ENCODE data around the gene CEMP1.
A peak's percentile ranks its signal among the peaks of the same experiment; 100 is the strongest.

CEMP1 gene

GRCh38 chr16:2487903-2488531 is 43.2 kb downstream of the CEMP1 start:
- DNase-seq (ENCODE audit: extremely low read depth in 1 of 2, low read depth in 1 of 2), result no peak

- DNase-seq (ENCODE audit: extremely low read depth in 1 of 2, low read depth in 1 of 2), result no peak
Observed at GRCh38 chr16:2487517-2487842, 43.7 kb downstream of the CEMP1 start.

GRCh38 chr16:2486645-2487516 is 44.3 kb downstream of the CEMP1 start:
- peak; percentile 54 to 63 for DNase-seq (ENCODE audit: extremely low read depth in 1 of 2, low read depth in 1 of 2)

- DNase-seq (ENCODE audit: extremely low read depth in 1 of 2, low read depth in 1 of 2), result no peak
Observed at GRCh38 chr16:2485811-2486507, 45.2 kb downstream of the CEMP1 start.

GRCh38 chr16:2484898-2485508 is 46.2 kb downstream of the CEMP1 start:
- no peak for DNase-seq (ENCODE audit: extremely low read depth in 1 of 2, low read depth in 1 of 2)

GRCh38 chr16:2483939-2484897 is 47.0 kb downstream of the CEMP1 start:
- no peak for DNase-seq (ENCODE audit: extremely low read depth in 1 of 2, low read depth in 1 of 2)

- DNase-seq (ENCODE audit: extremely low read depth in 1 of 2, low read depth in 1 of 2), result no peak
Observed at GRCh38 chr16:2482708-2483534, 48.3 kb downstream of the CEMP1 start.

- DNase-seq (ENCODE audit: extremely low read depth in 1 of 2, low read depth in 1 of 2), result no peak
Observed at GRCh38 chr16:2482249-2482648, 49.0 kb downstream of the CEMP1 start.

- no peak for DNase-seq (ENCODE audit: extremely low read depth in 1 of 2, low read depth in 1 of 2)
Observed at GRCh38 chr16:2481676-2482075, 49.5 kb downstream of the CEMP1 start.

GRCh38 chr16:2480948-2481347 is 50.3 kb downstream of the CEMP1 start:
- DNase-seq (ENCODE audit: extremely low read depth in 1 of 2, low read depth in 1 of 2), result no peak
